ELR (cell line): ENCODE measurements around the gene TRIM13.
A peak's percentile ranks its signal among the peaks of the same experiment; 100 is the strongest.

Source experiments
- DNase-seq: peaks from one replicate; pipeline ENCODE4 v3.0.0-alpha.2; 2015; ENCODE audit warnings: low read depth

Gene TRIM13

GRCh38 chr13:49996161-49996915, 504 bp upstream of the TRIM13 start:
- DNase-seq, result peak; percentile 94

- no peak for DNase-seq
Measured at GRCh38 chr13:49997955-49998354, 1.1 kb downstream of the TRIM13 start.

GRCh38 chr13:49998714-49999624, 2.1 kb downstream of the TRIM13 start:
- DNase-seq, result no peak

GRCh38 chr13:50001287-50001686, 4.4 kb downstream of the TRIM13 start:
- DNase-seq, result no peak

GRCh38 chr13:50006426-50007135, 9.7 kb downstream of the TRIM13 start:
- DNase-seq, result no peak

- no peak for DNase-seq
Measured at GRCh38 chr13:50011461-50011860, 14.6 kb downstream of the TRIM13 start.

- DNase-seq, result no peak
Measured at GRCh38 chr13:50012396-50013169, 15.7 kb downstream of the TRIM13 start.

- no peak for DNase-seq
Measured at GRCh38 chr13:50014386-50014785, 17.5 kb downstream of the TRIM13 start.

- no peak for DNase-seq
Measured at GRCh38 chr13:50015258-50015657, 18.4 kb downstream of the TRIM13 start, which contains the start of gene KCNRG. TSS of gene KCNRG (plus strand) at chr13:50015444. CDS start at chr13:50015494, 50 bp downstream.

- no peak for DNase-seq
Measured at GRCh38 chr13:50015750-50016149, 18.9 kb downstream of the TRIM13 start.

- no peak for DNase-seq
Measured at GRCh38 chr13:50016444-50016843, 19.6 kb downstream of the TRIM13 start.

- no peak for DNase-seq
Measured at GRCh38 chr13:50017819-50018218, 21.0 kb downstream of the TRIM13 start.

GRCh38 chr13:50025436-50025835, 28.6 kb downstream of the TRIM13 start:
- no peak for DNase-seq

- no peak for DNase-seq
Measured at GRCh38 chr13:50026788-50027473, 30.1 kb downstream of the TRIM13 start.

- DNase-seq, result peak; percentile 27
Measured at GRCh38 chr13:50030315-50030714, 33.5 kb downstream of the TRIM13 start.

- peak; percentile 16 for DNase-seq
Measured at GRCh38 chr13:50033725-50034124, 36.9 kb downstream of the TRIM13 start.

- no peak for DNase-seq
Measured at GRCh38 chr13:50037788-50038187, 40.9 kb downstream of the TRIM13 start.

- no peak for DNase-seq
Measured at GRCh38 chr13:50038266-50038665, 41.4 kb downstream of the TRIM13 start.

- DNase-seq, result no peak
Measured at GRCh38 chr13:50052478-50052877, 55.6 kb downstream of the TRIM13 start.

- no peak for DNase-seq
Measured at GRCh38 chr13:50053844-50054243, 57.0 kb downstream of the TRIM13 start.

- no peak for DNase-seq
Measured at GRCh38 chr13:50055454-50055853, 58.6 kb downstream of the TRIM13 start.
